GM12865 (cell line): Measurements from ENCODE around the gene TTLL4.

ENCODE experiments used
- DNase-seq: peaks from one replicate; pipeline ENCODE4 v3.0.0; 2010; ENCODE audit warnings: low read depth
- H3K4me3 ChIP-seq: 2 replicates; pipeline ENCODE4 v1.5.1; 2011; ENCODE audit warnings: mild to moderate bottlenecking, low read depth, low read length, control low read depth
- CTCF ChIP-seq: IDR thresholded peaks from 2 replicates; pipeline ENCODE4 v1.5.1; 2011; ENCODE audit warnings: low read length, control low read depth, low read depth, inconsistent platforms; ENCODE audit not compliant: insufficient read depth; ENCODE audit errors: missing control alignments

TTLL4 gene

GRCh38 chr2:218792433-218792832 is 81.8 kb downstream of the TTLL4 start:
- TF ChIP-seq CTCF: no peak
- H3K4me3 ChIP-seq: no peak overlapping the region
- no peak for DNase-seq

GRCh38 chr2:218796691-218797090 is 86.1 kb downstream of the TTLL4 start:
- H3K4me3 ChIP-seq: no peak overlapping the region
- TF ChIP-seq CTCF: no peak
- no peak for DNase-seq

- TF ChIP-seq CTCF: no peak
- H3K4me3 ChIP-seq: no peak overlapping the region
- DNase-seq: no peak
Observed at GRCh38 chr2:218798767-218799504, 88.3 kb downstream of the TTLL4 start.

- no peak for TF ChIP-seq CTCF
- DNase-seq: no peak
- H3K4me3 ChIP-seq: no peak overlapping the region
Observed at GRCh38 chr2:218799990-218800389, 89.4 kb downstream of the TTLL4 start.

GRCh38 chr2:218802386-218802994 is 91.9 kb downstream of the TTLL4 start:
- DNase-seq: no peak
- no peak overlapping the region for H3K4me3 ChIP-seq
- no peak for TF ChIP-seq CTCF

GRCh38 chr2:218804817-218805216 is 94.2 kb downstream of the TTLL4 start:
- no peak for DNase-seq
- no peak for TF ChIP-seq CTCF

More at GRCh38 chr2:218804817-218805216, 94.2 kb downstream of the TTLL4 start:
- H3K4me3 ChIP-seq: no peak overlapping the region
